ENCODE measurements around the gene PIEZO2. TPM values are rescaled to one million over a fixed set of nuclear protein-coding genes. Genes with fewer than 3 reads are reported as not detected.

PIEZO2 gene
- total RNA-seq, 4 donors from 2014 or later = 2.7 to 11.7 (median 4.0) TPM

DNA sequence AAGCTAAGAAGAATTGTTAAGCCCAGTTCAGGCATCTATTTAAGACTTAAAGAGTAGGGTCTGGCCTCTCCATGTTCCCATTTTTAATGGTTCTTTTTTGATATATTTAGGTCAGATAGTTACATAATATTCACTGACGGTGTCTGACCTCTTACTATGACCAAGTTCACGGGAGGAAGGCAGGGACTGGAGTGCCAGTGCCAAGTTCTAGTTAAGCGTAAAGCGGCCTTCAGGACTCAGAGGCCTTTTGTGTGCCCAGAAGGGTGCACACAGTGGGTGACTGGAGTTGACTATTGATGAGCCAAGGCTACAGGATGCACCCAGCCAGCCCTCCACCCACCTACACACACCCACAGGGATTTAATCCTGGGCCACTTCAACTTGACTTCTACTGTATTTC is 290.9 kb downstream of the PIEZO2 start:
- ATAC-seq (ENCODE audit: low FRiP score) (no peak), DNase-seq (ENCODE audit: low spot score) (no peak)
- TF ChIP-seq, protein P1, sequence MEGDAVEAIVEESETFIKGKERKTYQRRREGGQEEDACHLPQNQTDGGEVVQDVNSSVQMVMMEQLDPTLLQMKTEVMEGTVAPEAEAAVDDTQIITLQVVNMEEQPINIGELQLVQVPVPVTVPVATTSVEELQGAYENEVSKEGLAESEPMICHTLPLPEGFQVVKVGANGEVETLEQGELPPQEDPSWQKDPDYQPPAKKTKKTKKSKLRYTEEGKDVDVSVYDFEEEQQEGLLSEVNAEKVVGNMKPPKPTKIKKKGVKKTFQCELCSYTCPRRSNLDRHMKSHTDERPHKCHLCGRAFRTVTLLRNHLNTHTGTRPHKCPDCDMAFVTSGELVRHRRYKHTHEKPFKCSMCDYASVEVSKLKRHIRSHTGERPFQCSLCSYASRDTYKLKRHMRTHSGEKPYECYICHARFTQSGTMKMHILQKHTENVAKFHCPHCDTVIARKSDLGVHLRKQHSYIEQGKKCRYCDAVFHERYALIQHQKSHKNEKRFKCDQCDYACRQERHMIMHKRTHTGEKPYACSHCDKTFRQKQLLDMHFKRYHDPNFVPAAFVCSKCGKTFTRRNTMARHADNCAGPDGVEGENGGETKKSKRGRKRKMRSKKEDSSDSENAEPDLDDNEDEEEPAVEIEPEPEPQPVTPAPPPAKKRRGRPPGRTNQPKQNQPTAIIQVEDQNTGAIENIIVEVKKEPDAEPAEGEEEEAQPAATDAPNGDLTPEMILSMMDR (IDR thresholded peaks at IDR 0.05) = no peak

DNA sequence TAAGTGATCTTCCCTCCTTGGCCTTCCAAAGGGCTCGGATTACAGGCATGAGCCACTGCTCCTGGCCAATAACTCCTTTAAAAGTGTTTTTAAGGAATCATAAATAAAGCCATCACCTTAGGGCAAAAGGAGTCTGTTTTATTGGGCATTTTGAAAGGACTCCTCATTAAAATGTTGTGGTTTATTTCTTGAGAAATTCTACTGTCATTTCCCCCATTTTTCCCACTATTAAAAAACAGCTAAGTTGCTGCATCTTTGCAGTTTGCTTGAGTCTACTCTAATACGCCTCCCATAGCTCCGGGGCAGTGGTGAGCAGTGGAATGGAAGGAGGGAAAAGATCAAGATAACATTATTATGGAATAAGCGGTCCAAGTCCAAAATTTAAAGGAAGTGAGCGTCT is 293.2 kb downstream of the PIEZO2 start:
- DNase-seq (ENCODE audit: low spot score) = no peak
- TF ChIP-seq, protein P1 (IDR thresholded peaks at IDR 0.05) = no peak
- ATAC-seq (ENCODE audit: low FRiP score) = no peak

DNA sequence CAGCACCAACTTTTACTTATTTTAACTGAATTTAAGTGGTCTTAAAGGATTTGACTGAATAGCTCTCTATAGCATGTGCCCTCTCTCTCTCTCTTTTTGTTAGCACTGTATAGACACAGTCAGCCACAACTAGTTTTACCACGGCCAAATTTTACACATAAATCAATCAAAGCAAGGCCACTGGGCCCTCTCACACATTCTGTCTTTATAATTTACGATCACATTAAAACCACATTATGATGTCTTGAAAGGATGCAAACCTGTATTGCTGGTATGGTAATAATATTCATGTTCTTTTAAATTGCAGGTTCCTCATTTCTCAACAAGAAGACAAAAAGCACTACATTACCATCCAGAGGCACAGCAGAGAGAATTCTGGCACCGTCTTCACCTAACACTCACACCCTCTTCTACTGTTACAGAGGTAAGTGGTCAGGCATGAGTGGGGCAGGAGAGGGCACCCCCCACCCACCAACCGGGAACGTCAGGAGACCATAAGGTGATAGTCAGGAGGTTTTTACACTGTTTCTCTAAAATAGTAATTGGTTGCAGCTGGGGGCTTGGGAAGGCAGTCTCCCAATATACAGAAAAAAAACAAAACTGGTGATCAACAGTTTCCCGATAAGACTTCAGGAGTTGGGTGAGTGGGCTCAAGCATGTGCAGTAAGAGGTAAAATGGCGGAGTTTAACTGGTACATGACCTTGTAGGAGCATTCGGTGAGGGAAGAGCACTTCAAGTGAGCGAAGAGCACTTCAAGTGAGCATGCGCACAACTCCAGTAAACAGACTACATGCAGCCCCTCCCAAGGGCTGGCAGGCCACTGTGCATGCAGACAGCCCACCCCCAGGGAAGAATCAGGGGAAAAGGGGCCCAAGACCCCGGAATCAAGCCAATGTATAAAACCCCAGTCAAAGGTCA is 296.7 kb downstream of the PIEZO2 start:
- TF ChIP-seq, protein P1 (IDR thresholded peaks at IDR 0.05) = no peak
- DNase-seq (ENCODE audit: low spot score) = no peak
- ATAC-seq (ENCODE audit: low FRiP score) = no peak

DNA sequence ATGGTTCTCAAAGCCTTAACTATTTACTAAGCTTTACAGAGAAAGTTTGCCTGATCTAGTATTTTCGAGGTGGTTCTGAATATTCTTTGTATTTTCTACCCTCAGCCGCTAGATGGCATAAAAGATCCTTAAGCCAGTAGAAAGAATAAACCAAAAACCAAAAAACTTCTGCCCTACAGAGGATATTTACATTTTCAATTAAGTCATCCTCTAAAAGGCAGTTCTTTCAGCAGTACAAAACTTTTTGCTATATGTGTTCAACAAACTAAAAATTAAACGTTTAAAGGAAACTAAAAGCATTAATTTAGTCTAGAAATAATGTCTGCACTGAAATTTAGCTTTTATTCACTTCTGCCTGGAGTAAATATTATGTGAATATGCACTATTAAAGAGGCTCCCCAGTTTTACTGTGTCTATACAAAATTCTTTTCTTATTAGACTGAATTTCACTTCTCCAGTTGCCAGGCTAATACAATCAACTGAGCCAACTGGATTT is 297.5 kb downstream of the PIEZO2 start:
- TF ChIP-seq, protein P1 (IDR thresholded peaks at IDR 0.05) = peak in 1 of 3 donors; percentile 29
- ATAC-seq (ENCODE audit: low FRiP score) (no peak), DNase-seq (ENCODE audit: low spot score) (no peak)

DNA sequence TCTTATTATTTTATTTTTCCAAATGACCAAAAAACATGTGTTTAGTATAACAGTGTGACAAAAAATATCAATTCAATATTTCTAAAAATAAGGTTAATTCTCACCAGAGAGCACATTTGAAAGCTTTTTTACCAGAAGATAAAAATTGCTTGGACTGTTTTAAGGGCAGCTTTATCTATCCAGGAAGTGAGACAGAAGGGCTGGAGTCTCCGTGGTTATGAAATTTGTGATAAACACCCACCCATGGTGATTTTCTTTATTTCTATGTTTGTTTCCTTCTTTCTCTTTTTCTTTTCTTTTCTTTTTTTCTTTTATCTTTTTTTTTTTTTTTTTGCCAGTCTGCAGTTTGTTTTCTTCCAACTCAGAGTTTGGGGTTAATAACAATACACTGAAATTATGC is 298.5 kb downstream of the PIEZO2 start:
- ATAC-seq (ENCODE audit: low FRiP score) = no peak
- TF ChIP-seq, protein P1 (IDR thresholded peaks at IDR 0.05) = no peak
- no peak for DNase-seq (ENCODE audit: low spot score)

DNA sequence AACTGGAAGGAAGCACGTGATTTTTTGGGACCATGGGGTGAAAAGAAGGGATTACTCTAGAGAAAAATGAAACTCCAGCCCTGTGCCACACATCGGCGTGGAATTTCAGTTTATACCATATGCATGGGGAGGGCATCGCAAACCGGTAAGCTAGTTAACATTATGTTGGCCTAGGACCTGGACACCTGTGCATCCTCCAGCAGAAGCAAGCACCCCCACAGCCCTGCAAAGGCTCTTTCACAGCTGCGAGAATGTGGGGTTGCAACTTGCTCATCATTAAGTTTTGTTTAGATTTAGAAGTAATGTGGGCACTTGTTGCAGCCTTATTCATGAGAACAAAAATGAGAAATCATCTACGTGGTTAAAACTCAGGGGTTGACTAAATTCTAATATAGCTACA is 299.2 kb downstream of the PIEZO2 start:
- DNase-seq (ENCODE audit: low spot score) (no peak), ATAC-seq (ENCODE audit: low FRiP score) (no peak)
- TF ChIP-seq, protein P1 (IDR thresholded peaks at IDR 0.05) = no peak

DNA sequence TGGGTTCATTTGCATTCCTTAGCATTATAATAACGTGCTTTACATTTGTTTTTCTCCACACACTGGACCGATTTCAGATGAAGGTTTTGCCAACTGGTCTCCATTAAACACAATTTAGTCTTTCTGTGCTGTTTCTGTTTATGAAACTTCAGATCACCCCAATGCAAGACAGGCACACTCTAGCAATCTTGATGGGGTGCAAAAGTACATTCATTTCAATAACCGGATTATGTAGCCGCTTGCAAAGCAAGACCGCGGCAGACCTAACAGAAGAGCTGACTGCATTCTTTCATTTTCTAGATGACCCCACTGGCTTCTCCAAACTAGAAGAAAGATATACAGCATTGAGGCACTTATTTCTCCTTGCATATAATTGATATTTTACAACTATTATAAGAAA is 301.5 kb downstream of the PIEZO2 start:
- DNase-seq (ENCODE audit: low spot score) = no peak
- ATAC-seq (ENCODE audit: low FRiP score) = no peak
- TF ChIP-seq, protein P1 (IDR thresholded peaks at IDR 0.05) = no peak
